DND-41 (cell line): Measurements from ENCODE around the gene CACNA2D4.

Source experiments
- EZH2 ChIP-seq: IDR thresholded peaks from 3 replicates; pipeline ENCODE4 v1.6.1; 2012; ENCODE audit warnings: borderline replicate concordance, low read depth, mild to moderate bottlenecking, moderate library complexity, low read length, inconsistent platforms; ENCODE audit not compliant: severe bottlenecking
- TF ChIP-seq, protein P1 (sequence below): IDR thresholded peaks from 2 replicates; pipeline ENCODE4 v1.5.1; 2012; ENCODE audit warnings: borderline replicate concordance, low read length, moderate library complexity, mild to moderate bottlenecking; ENCODE audit not compliant: poor library complexity, severe bottlenecking; ENCODE audit errors: extremely low read depth

DNA sequence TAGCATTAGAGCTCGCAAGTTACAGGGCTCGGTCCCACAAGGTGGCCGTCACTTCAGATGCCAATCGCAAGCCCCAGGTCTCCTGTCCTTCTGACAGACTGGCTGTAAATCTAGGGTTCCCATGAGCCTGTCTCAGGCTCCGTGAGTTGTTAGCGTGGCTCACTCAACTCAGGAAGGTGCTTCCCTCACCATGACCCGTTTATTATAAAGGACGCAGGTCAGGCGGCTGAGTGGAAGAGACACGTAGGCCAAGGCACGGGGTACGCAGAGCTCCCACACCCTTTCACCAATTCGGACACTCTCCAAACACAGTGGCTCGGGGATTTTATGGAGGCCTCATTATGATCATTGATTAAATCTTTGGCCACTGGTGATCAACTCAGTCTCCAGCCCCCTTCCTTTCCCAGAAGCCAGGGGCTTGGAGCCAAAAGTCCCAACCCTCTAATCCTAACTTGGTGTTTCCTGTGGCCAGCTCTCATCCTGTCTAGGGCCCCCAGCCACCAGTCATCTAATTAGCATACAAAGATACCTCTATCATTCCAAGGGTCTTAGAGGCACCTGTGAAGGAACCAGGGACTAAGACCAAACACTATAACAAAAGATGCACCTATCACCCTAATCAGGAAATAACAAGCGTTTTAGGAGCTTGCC is 123.9 kb downstream of the CACNA2D4 start:
- TF ChIP-seq EZH2, result no peak
- TF ChIP-seq, protein P1, sequence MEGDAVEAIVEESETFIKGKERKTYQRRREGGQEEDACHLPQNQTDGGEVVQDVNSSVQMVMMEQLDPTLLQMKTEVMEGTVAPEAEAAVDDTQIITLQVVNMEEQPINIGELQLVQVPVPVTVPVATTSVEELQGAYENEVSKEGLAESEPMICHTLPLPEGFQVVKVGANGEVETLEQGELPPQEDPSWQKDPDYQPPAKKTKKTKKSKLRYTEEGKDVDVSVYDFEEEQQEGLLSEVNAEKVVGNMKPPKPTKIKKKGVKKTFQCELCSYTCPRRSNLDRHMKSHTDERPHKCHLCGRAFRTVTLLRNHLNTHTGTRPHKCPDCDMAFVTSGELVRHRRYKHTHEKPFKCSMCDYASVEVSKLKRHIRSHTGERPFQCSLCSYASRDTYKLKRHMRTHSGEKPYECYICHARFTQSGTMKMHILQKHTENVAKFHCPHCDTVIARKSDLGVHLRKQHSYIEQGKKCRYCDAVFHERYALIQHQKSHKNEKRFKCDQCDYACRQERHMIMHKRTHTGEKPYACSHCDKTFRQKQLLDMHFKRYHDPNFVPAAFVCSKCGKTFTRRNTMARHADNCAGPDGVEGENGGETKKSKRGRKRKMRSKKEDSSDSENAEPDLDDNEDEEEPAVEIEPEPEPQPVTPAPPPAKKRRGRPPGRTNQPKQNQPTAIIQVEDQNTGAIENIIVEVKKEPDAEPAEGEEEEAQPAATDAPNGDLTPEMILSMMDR, result no peak
